HG03060 (cell line): ENCODE data around the gene RBP5.

Experiments used
- ATAC-seq: cut with Tn5 transposase; IDR thresholded peaks from one replicate; pipeline ENCODE4 v1.9.1; 2021; ENCODE audit warnings: low read depth, moderate number of reproducible peaks; ENCODE audit not compliant: unreplicated experiment

Gene RBP5

GRCh38 chr12:7146906-7147305, 18.2 kb upstream of the RBP5 start:
- ATAC-seq, result no peak

GRCh38 chr12:7146228-7146627, 17.5 kb upstream of the RBP5 start:
- no peak for ATAC-seq

- no peak for ATAC-seq
Measured at GRCh38 chr12:7145671-7146070, 17.0 kb upstream of the RBP5 start.

GRCh38 chr12:7144414-7145120, 15.9 kb upstream of the RBP5 start:
- no peak for ATAC-seq

GRCh38 chr12:7143564-7143963, 14.9 kb upstream of the RBP5 start:
- ATAC-seq, result no peak

GRCh38 chr12:7142809-7143465, 14.2 kb upstream of the RBP5 start:
- no peak for ATAC-seq

- no peak for ATAC-seq
Measured at GRCh38 chr12:7142056-7142644, 13.5 kb upstream of the RBP5 start.

GRCh38 chr12:7141351-7142005, 12.8 kb upstream of the RBP5 start:
- no peak for ATAC-seq

GRCh38 chr12:7139200-7139599, 10.5 kb upstream of the RBP5 start:
- ATAC-seq, result no peak

- ATAC-seq, result no peak
Measured at GRCh38 chr12:7137908-7138307, 9.2 kb upstream of the RBP5 start.

GRCh38 chr12:7136676-7137075, 8.0 kb upstream of the RBP5 start:
- no peak for ATAC-seq

GRCh38 chr12:7136071-7136470, 7.4 kb upstream of the RBP5 start:
- no peak for ATAC-seq

- no peak for ATAC-seq
Measured at GRCh38 chr12:7134396-7135166, 5.9 kb upstream of the RBP5 start.

- no peak for ATAC-seq
Measured at GRCh38 chr12:7131502-7131866, 2.8 kb upstream of the RBP5 start.

- no peak for ATAC-seq
Measured at GRCh38 chr12:7130701-7131501, 2.2 kb upstream of the RBP5 start.

GRCh38 chr12:7129872-7130691, 1.4 kb upstream of the RBP5 start, which contains the start of gene CLSTN3:
Gene CLSTN3, plus strand, starts transcription at chr12:7130371. Its CDS starts 278 bp downstream, at chr12:7130649.
- ATAC-seq, result no peak

GRCh38 chr12:7129287-7129871, 690 bp upstream of the RBP5 start:
- ATAC-seq, result no peak

- ATAC-seq, result no peak
Measured at GRCh38 chr12:7127916-7128626, 618 bp downstream of the RBP5 start.
